ENCODE data around the gene STAC3. TPM values are rescaled to one million over a fixed set of nuclear protein-coding genes. Genes with fewer than 3 reads are reported as not detected.
A peak's percentile ranks its signal among the peaks of the same experiment; 100 is the strongest.

Gene STAC3
- total and polyA plus RNA-seq, 2 of the 13 experiments (the other 11 are each of a cell fraction or from before 2014, with no cell fraction given): 0.18 to 0.22 TPM

DNA sequence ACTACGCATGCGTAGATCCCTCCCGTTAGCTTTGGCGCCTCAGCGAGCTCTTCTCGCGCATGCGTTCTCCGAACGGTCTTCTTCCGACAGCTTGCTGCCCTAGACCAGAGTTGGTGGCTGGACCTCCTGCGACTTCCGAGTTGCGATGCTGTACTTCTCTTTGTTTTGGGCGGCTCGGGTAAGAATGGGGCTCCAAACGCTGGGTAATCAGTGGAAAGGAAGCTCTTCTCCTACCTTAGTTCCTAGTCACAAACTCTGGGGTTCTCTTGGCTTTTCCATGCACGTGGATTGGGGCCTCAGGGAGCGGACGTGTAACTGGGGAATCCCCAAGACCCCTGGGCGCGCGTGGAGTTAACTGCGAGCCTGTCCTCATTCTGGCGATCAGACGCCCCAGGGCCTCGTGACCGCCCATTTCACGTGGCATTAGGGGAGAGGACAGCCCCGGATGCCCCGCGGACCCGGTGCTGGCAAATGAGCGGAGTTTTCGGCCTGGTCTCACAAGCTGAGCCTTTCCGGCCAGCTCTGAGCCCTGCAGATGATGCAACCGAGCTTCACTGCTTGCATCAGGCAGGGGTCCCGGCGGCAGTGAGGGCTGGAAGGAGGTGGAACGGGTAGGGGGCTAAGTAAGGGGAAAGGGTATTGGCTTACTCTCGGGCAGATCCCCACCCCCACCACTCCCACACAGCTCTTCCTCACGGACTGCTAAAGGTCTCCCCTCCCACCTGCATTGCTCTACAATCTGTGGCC lies 21.2 kb downstream of the STAC3 start, which contains the start of gene SHMT2 (continued):
- TF ChIP-seq, protein P1, sequence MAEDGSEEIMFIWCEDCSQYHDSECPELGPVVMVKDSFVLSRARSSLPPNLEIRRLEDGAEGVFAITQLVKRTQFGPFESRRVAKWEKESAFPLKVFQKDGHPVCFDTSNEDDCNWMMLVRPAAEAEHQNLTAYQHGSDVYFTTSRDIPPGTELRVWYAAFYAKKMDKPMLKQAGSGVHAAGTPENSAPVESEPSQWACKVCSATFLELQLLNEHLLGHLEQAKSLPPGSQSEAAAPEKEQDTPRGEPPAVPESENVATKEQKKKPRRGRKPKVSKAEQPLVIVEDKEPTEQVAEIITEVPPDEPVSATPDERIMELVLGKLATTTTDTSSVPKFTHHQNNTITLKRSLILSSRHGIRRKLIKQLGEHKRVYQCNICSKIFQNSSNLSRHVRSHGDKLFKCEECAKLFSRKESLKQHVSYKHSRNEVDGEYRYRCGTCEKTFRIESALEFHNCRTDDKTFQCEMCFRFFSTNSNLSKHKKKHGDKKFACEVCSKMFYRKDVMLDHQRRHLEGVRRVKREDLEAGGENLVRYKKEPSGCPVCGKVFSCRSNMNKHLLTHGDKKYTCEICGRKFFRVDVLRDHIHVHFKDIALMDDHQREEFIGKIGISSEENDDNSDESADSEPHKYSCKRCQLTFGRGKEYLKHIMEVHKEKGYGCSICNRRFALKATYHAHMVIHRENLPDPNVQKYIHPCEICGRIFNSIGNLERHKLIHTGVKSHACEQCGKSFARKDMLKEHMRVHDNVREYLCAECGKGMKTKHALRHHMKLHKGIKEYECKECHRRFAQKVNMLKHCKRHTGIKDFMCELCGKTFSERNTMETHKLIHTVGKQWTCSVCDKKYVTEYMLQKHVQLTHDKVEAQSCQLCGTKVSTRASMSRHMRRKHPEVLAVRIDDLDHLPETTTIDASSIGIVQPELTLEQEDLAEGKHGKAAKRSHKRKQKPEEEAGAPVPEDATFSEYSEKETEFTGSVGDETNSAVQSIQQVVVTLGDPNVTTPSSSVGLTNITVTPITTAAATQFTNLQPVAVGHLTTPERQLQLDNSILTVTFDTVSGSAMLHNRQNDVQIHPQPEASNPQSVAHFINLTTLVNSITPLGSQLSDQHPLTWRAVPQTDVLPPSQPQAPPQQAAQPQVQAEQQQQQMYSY (CRISPR knock-in tag; IDR thresholded peaks at IDR 0.05): 0 out of 2 replicates have a peak, but pooled peaks have one; percentile 39
- TF ChIP-seq ZNF558 (CRISPR knock-in tag; IDR thresholded peaks at IDR 0.05; ENCODE audit: borderline replicate concordance) (0 out of 2 replicates have a peak, but pooled peaks have one; percentile 12), ZFP36L1 (CRISPR knock-in tag; IDR thresholded peaks at IDR 0.05) (no peak), MAZ (IDR thresholded peaks at IDR 0.05; ENCODE audit: borderline replicate concordance, low read depth, low read length) (no peak), MAZ (CRISPR knock-in tag; IDR thresholded peaks at IDR 0.05; ENCODE audit: low read depth) (peak; percentile 74; the same call in 1 of the 2 replicates), ZNF724P (CRISPR knock-in tag; IDR thresholded peaks at IDR 0.05; ENCODE audit: borderline replicate concordance) (peak; percentile 83; the same call in 1 of the 2 replicates), TSC22D2 (CRISPR knock-in tag; IDR thresholded peaks at IDR 0.05; ENCODE audit: borderline replicate concordance) (no peak), EED (CRISPR knock-in tag; IDR thresholded peaks at IDR 0.05) (peak; percentile 41; the same call in 1 of the 2 replicates), ZNF562 (CRISPR knock-in tag; IDR thresholded peaks at IDR 0.05; ENCODE audit: borderline replicate concordance) (no peak), ZFP82 (CRISPR knock-in tag; IDR thresholded peaks at IDR 0.05; ENCODE audit: borderline replicate concordance) (no peak), AHR (CRISPR knock-in tag; IDR thresholded peaks at IDR 0.05) (peak; percentile 56; the same call in 1 of the 2 replicates), ZSCAN21 (CRISPR knock-in tag; IDR thresholded peaks at IDR 0.05; ENCODE audit: borderline replicate concordance) (no peak), ZNF496 (CRISPR knock-in tag; IDR thresholded peaks at IDR 0.05; ENCODE audit: insufficient replicate concordance) (no peak), ZNF143 (CRISPR knock-in tag; IDR thresholded peaks at IDR 0.05) (peak; percentile 93), ZNF780A (CRISPR knock-in tag; IDR thresholded peaks at IDR 0.05) (0 out of 2 replicates have a peak, but pooled peaks have one; percentile 54), ATM (IDR thresholded peaks at IDR 0.05; ENCODE audit: borderline replicate concordance) (no peak), NR3C1 (CRISPR knock-in tag; IDR thresholded peaks at IDR 0.05) (no peak)
- TF ChIP-seq, protein P2, sequence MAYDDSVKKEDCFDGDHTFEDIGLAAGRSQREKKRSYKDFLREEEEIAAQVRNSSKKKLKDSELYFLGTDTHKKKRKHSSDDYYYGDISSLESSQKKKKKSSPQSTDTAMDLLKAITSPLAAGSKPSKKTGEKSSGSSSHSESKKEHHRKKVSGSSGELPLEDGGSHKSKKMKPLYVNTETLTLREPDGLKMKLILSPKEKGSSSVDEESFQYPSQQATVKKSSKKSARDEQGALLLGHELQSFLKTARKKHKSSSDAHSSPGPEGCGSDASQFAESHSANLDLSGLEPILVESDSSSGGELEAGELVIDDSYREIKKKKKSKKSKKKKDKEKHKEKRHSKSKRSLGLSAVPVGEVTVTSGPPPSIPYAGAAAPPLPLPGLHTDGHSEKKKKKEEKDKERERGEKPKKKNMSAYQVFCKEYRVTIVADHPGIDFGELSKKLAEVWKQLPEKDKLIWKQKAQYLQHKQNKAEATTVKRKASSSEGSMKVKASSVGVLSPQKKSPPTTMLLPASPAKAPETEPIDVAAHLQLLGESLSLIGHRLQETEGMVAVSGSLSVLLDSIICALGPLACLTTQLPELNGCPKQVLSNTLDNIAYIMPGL (CRISPR knock-in tag; IDR thresholded peaks at IDR 0.05; ENCODE audit: borderline replicate concordance in 1 of 2, low read depth in 1 of 2): peak; percentile 39 to 46; a peak in 1 of 4 replicates
- TF ChIP-seq, protein P3, sequence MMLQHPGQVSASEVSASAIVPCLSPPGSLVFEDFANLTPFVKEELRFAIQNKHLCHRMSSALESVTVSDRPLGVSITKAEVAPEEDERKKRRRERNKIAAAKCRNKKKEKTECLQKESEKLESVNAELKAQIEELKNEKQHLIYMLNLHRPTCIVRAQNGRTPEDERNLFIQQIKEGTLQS (CRISPR knock-in tag; IDR thresholded peaks at IDR 0.05): peak; percentile 92
- TF ChIP-seq, protein P4, sequence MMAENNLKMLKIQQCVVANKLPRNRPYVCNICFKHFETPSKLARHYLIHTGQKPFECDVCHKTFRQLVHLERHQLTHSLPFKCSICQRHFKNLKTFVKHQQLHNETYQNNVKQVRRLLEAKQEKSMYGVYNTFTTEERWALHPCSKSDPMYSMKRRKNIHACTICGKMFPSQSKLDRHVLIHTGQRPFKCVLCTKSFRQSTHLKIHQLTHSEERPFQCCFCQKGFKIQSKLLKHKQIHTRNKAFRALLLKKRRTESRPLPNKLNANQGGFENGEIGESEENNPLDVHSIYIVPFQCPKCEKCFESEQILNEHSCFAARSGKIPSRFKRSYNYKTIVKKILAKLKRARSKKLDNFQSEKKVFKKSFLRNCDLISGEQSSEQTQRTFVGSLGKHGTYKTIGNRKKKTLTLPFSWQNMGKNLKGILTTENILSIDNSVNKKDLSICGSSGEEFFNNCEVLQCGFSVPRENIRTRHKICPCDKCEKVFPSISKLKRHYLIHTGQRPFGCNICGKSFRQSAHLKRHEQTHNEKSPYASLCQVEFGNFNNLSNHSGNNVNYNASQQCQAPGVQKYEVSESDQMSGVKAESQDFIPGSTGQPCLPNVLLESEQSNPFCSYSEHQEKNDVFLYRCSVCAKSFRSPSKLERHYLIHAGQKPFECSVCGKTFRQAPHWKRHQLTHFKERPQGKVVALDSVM (CRISPR knock-in tag; IDR thresholded peaks at IDR 0.05): 0 out of 2 replicates have a peak, but pooled peaks have one; percentile 26
